SK-N-SH (cell line): Measurements from ENCODE around the gene MYH11. TPM values are rescaled to one million over a fixed set of nuclear protein-coding genes. Genes with fewer than 3 reads are reported as not detected.

ENCODE experiments used
- CTCF ChIA-PET: fragments of 300-600, 350-600 bp; formaldehyde crosslinking; extraction: SDS; loops from one replicate; lab custom pipeline; 2021; lab: Yijun Ruan, JAX
- POLR2A ChIA-PET: fragments of 350-600 bp; sonication (Branson Sonifier 250); formaldehyde crosslinking; extraction: SDS; loops from one replicate; lab custom pipeline; 2020; ENCODE audit warnings: antibody characterized with exemption, inconsistent platforms; lab: Yijun Ruan, JAX
- DNase-seq: peaks from one replicate; pipeline ENCODE4 v3.0.0; 2012
- H2AFZ ChIP-seq: fragments of 200-600 bp; sonication (generic); 2 replicates; pipeline ENCODE4 v1.8.1; 2016; ENCODE audit warnings: antibody characterized with exemption, mild to moderate bottlenecking, low read depth
- H3F3A ChIP-seq: fragments of 200-600 bp; sonication (generic); replicated peaks from 2 replicates; pipeline ENCODE3; 2016; ENCODE audit warnings: antibody characterized with exemption, mild to moderate bottlenecking; ENCODE audit not compliant: insufficient read depth
- H3K27ac ChIP-seq, 2 experiments: fragments of 200-500 bp in 1 of 2; fragments of 200-600 bp in 1 of 2; sonication (Bioruptor generic) in 1 of 2; sonication (generic), shearing (Covaris generic) in 1 of 2; 2 replicates each; pipeline versions ENCODE4 v1.5.1 to v1.6.1; 2014 to 2016; ENCODE audit warnings: low read depth in 2 of 2, inconsistent platforms in 1 of 2, low read length in 1 of 2, mild to moderate bottlenecking in 1 of 2, mixed read lengths in 1 of 2
- H3K27me3 ChIP-seq: fragments of 200-600 bp; sonication (generic), shearing (Covaris generic); 2 replicates; pipeline ENCODE4 v1.6.1; 2016; ENCODE audit warnings: mixed run types; ENCODE audit not compliant: insufficient read depth
- H3K36me3 ChIP-seq, 2 experiments: fragments of 200-500 bp in 1 of 2; fragments of 200-600 bp in 1 of 2; sonication (Bioruptor generic) in 1 of 2; sonication (generic) in 1 of 2; replicated peaks in 1 of 2; 2 replicates each; pipeline versions ENCODE3 to v1.5.1; 2014 to 2016; ENCODE audit warnings: low read length in 1 of 2, mild to moderate bottlenecking in 1 of 2; ENCODE audit not compliant: insufficient read depth in 2 of 2, control insufficient read depth in 1 of 2
- H3K4me1 ChIP-seq, 2 experiments: fragments of 200-500 bp in 1 of 2; fragments of 200-600 bp in 1 of 2; sonication (Bioruptor generic) in 1 of 2; sonication (generic), shearing (Covaris generic) in 1 of 2; 2 replicates each; pipeline versions ENCODE4 v1.5.1 to v1.6.1; 2014 to 2016; ENCODE audit warnings: low read depth in 1 of 2, low read length in 1 of 2, mixed run types in 1 of 2; ENCODE audit not compliant: insufficient read depth in 2 of 2, control insufficient read depth in 1 of 2
- H3K4me2 ChIP-seq: fragments of 200-600 bp; sonication (generic), shearing (Covaris generic); 2 replicates; pipeline ENCODE4 v1.6.1; 2017; ENCODE audit warnings: mixed run types
- H3K4me3 ChIP-seq, 2 experiments: fragments of 200-500 bp in 1 of 2; fragments of 200-600 bp in 1 of 2; sonication (Bioruptor generic) in 1 of 2; sonication (generic), shearing (Covaris generic) in 1 of 2; 2 replicates each; pipeline versions ENCODE4 v1.5.1 to v1.8.1; 2014 to 2016; ENCODE audit warnings: low read depth in 2 of 2, inconsistent platforms in 1 of 2, low read length in 1 of 2, mild to moderate bottlenecking in 1 of 2, mixed read lengths in 1 of 2, moderate library complexity in 1 of 2
- H3K79me2 ChIP-seq: fragments of 200-600 bp; sonication (generic); 2 replicates; pipeline ENCODE4 v1.8.1; 2017; ENCODE audit warnings: mild to moderate bottlenecking; ENCODE audit not compliant: insufficient read depth
- H3K9ac ChIP-seq: fragments of 200-600 bp; sonication (generic); 2 replicates; pipeline ENCODE4 v1.6.1; 2017; ENCODE audit warnings: mixed run types
- H3K9me2 ChIP-seq: fragments of 200-600 bp; sonication (generic); 2 replicates; pipeline ENCODE4 v1.6.1; 2017; ENCODE audit warnings: mixed run types
- H3K9me3 ChIP-seq: fragments of 200-600 bp; sonication (generic); 2 replicates; pipeline ENCODE4 v1.6.1; 2017; ENCODE audit warnings: mixed run types, mild to moderate bottlenecking, moderate library complexity
- H4K20me1 ChIP-seq: fragments of 200-600 bp; sonication (generic); 2 replicates; pipeline ENCODE4 v1.6.1; 2017; ENCODE audit warnings: mild to moderate bottlenecking, mixed run types; ENCODE audit not compliant: insufficient read depth
- CTCF ChIP-seq: fragments of 200-600 bp; sonication (generic); IDR thresholded peaks from 2 replicates; pipeline ENCODE4 v1.6.1; 2017; ENCODE audit warnings: antibody characterized with exemption, mild to moderate bottlenecking, moderate library complexity
- FOSL2 ChIP-seq: IDR thresholded peaks from 2 replicates; pipeline ENCODE4 v1.4.0; 2012; ENCODE audit warnings: low read depth, mild to moderate bottlenecking, moderate library complexity, borderline replicate concordance
- FOXJ3 ChIP-seq: sonication (generic); formaldehyde crosslinking; IDR thresholded peaks from 2 replicates; pipeline ENCODE4 v1.5.1; 2020; ENCODE audit warnings: mild to moderate bottlenecking, missing genetic modification reagents
- FOXM1 ChIP-seq: IDR thresholded peaks from 2 replicates; pipeline ENCODE4 v1.4.0; 2012; ENCODE audit warnings: low read depth, mild to moderate bottlenecking
- GABPA ChIP-seq: IDR thresholded peaks from 2 replicates; pipeline ENCODE4 v1.4.0; 2012; ENCODE audit warnings: low read depth, mild to moderate bottlenecking
- IRF3 ChIP-seq: fragments of 150-350 bp; IDR thresholded peaks from 2 replicates; pipeline ENCODE4 v1.6.1; 2016; ENCODE audit warnings: mild to moderate bottlenecking, low read depth, low read length
- JUND ChIP-seq: IDR thresholded peaks from 2 replicates; pipeline ENCODE4 v1.4.0; 2012
- MEF2A ChIP-seq: IDR thresholded peaks from 2 replicates; pipeline ENCODE4 v1.4.0; 2012; ENCODE audit warnings: low read depth, borderline replicate concordance
- NFIC ChIP-seq: IDR thresholded peaks from 2 replicates; pipeline ENCODE4 v1.4.0; 2012; ENCODE audit warnings: borderline replicate concordance
- NRF1 ChIP-seq: IDR thresholded peaks from 2 replicates; pipeline ENCODE4 v1.6.1; 2012; ENCODE audit warnings: low read depth, mild to moderate bottlenecking, low read length
- RCOR1 ChIP-seq: fragments of 150-350 bp; IDR thresholded peaks from 2 replicates; pipeline ENCODE4 v1.6.1; 2017; ENCODE audit warnings: antibody characterized with exemption, low read length
- REST ChIP-seq: IDR thresholded peaks from 2 replicates; pipeline ENCODE4 v1.6.1; 2012; ENCODE audit warnings: mild to moderate bottlenecking, low read depth, low read length, moderate library complexity
- SIN3A ChIP-seq: IDR thresholded peaks from 2 replicates; pipeline ENCODE4 v1.6.1; 2012; ENCODE audit warnings: low read depth, mild to moderate bottlenecking, low read length, moderate library complexity, borderline replicate concordance
- TAF1 ChIP-seq: IDR thresholded peaks from 2 replicates; pipeline ENCODE4 v1.6.1; 2012; ENCODE audit warnings: low read depth, mild to moderate bottlenecking, low read length, moderate library complexity, borderline replicate concordance
- USF1 ChIP-seq: IDR thresholded peaks from 2 replicates; pipeline ENCODE4 v1.4.0; 2012; ENCODE audit warnings: low read depth, borderline replicate concordance
- ZBTB33 ChIP-seq: IDR thresholded peaks from 2 replicates; pipeline ENCODE4 v1.4.0; 2012; ENCODE audit warnings: low read depth, borderline replicate concordance
- WGBS: methylation state at CpG from one replicate; pipeline ENCODE4 v1.1.6; 2017; ENCODE audit warnings: low lambda C conversion rate; 5-methylcytosine and 5-hydroxymethylcytosine counted together
- polyA plus RNA-seq, 3 experiments: library from polyadenylated mRNA; depleted of rRNA; stranded (reverse); fragments of >200 nt; gene quantifications; 2 replicates each; pipeline ENCODE4 v1.2.3, GENCODE V29; 2012

Gene MYH11
- polyA plus RNA-seq, 1 of the 3 experiments (the other 2 are of a cell fraction): 0.02 TPM

- Histone ChIP-seq H3K36me3 (peaks cover 7 to 34% of the 10 kb centered on the region in 2 experiments), H3K9me2 (no peaks in the 10 kb centered on the region), H4K20me1 (no peaks in the 10 kb centered on the region), H3K27me3 (no peaks in the 10 kb centered on the region), H3K9ac (0 out of 2 replicates have a peak overlapping the region, but pooled peaks have one; percentile 13), H3K4me2 (no peak overlapping the region; the same call in 1 of the 2 replicates), H3K27ac (peak overlapping the region in 1 of 2 experiments; percentile 79; a peak in 2 of 4 replicates), H3K4me1 (peaks cover 0 to 13% of the 10 kb centered on the region in 2 experiments; a peak in 2 of 4 replicates), H2AFZ (no peak overlapping the region), H3K9me3 (no peaks in the 10 kb centered on the region), H3K4me3 (no peak overlapping the region), H3K79me2 (peaks cover 60% of the 10 kb centered on the region), H3F3A (peaks cover 20% of the 10 kb centered on the region)
- ChIA-PET POLR2A (no interaction called here), CTCF (interaction anchor here (2.5 kb wide), 1 partner anchor 248 kb away, joined by 9 read pairs; no protein-coding TSS in a partner anchor)
- TF ChIP-seq FOSL2: 0 out of 2 replicates have a peak, but pooled peaks have one; percentile 41
- no peak for TF ChIP-seq SIN3A
- peak; percentile 32; the same call in 1 of the 2 replicates for TF ChIP-seq JUND
- 73% methylated on average over 2 of the region's 2 CpGs for WGBS
- no peak for DNase-seq
Measured at GRCh38 chr16:15879255-15879811, 22.5 kb upstream of the MYH11 start.

- H3K9me2 ChIP-seq: no peaks in the 10 kb centered on the region
- peaks cover 52% of the 10 kb centered on the region for H3K79me2 ChIP-seq
- no peaks in the 10 kb centered on the region for H3K9me3 ChIP-seq
- WGBS: 90% methylated on average over 5 of the region's 5 CpGs
- H2AFZ ChIP-seq: no peak overlapping the region
- ChIA-PET POLR2A (no interaction called here), CTCF (interaction anchor here (0.6 to 4.8 kb wide), 4 partner anchors 10 to 251 kb away, joined by 3 to 37 read pairs (median 6); partner anchors contain the start of gene CEP20)
- peaks cover 20% of the 10 kb centered on the region for H3F3A ChIP-seq
- H3K27me3 ChIP-seq: no peaks in the 10 kb centered on the region
- H3K27ac ChIP-seq: no peak overlapping the region
- no peak overlapping the region for H3K4me3 ChIP-seq
- H3K4me1 ChIP-seq: peaks cover 0 to 13% of the 10 kb centered on the region in 2 experiments; a peak in 2 of 4 replicates
- no peak overlapping the region for H3K4me2 ChIP-seq
- no peak for TF ChIP-seq IRF3
- TF ChIP-seq RCOR1: no peak
- no peak for TF ChIP-seq ZBTB33
- TF ChIP-seq NFIC: no peak
- TF ChIP-seq FOXM1: no peak
- TF ChIP-seq GABPA: no peak
- TF ChIP-seq REST: no peak
- TF ChIP-seq MEF2A: no peak
- TF ChIP-seq NRF1: no peak
- no peak for TF ChIP-seq CTCF
- no peak for TF ChIP-seq FOXJ3 (CRISPR knock-in tag)
- no peak for TF ChIP-seq USF1
- no peak for TF ChIP-seq TAF1
- TF ChIP-seq JUND: no peak
- H3K9ac ChIP-seq: no peak overlapping the region
- no peaks in the 10 kb centered on the region for H4K20me1 ChIP-seq
- H3K36me3 ChIP-seq: peaks cover 6 to 31% of the 10 kb centered on the region in 2 experiments
- no peak for DNase-seq
Measured at GRCh38 chr16:15876503-15876902, 19.7 kb upstream of the MYH11 start.
